ENCODE measurements around the gene RNASEL.
"Not testable (repeated sequence)": the region's sequence is repeated elsewhere in the genome, so short reads cannot be mapped to it uniquely, and the experiment has no call there.

RNASEL gene

GRCh38 chr1:182633031-182633430 is 44.0 kb upstream of the RNASEL start (continued):
- no peak for TF ChIP-seq EGR2 (tag by site-specific recombination; IDR thresholded peaks at IDR 0.05; ENCODE audit: low read depth)
- TF ChIP-seq ZFP69B (tag by site-specific recombination; IDR thresholded peaks at IDR 0.05), result no peak
- no peak for TF ChIP-seq ZNF423 (tag by site-specific recombination; IDR thresholded peaks at IDR 0.05)
- no peak for TF ChIP-seq ZSCAN16 (tag by site-specific recombination; IDR thresholded peaks at IDR 0.05)
- no peak for TF ChIP-seq ZNF48 (tag by site-specific recombination; IDR thresholded peaks at IDR 0.05)
- TF ChIP-seq ZBTB44 (tag by site-specific recombination; IDR thresholded peaks at IDR 0.05), result no peak

- H3K9me3 ChIP-seq (ENCODE audit: control insufficient read depth, insufficient read depth, low read depth, low read length); POLR2A ChIA-PET; H3K36me3 ChIP-seq (ENCODE audit: control insufficient read depth in 2 of 2, insufficient read depth in 1 of 2, low read length in 2 of 2); H3K4me3 ChIP-seq (ENCODE audit: low read depth, low read length); H3K27ac ChIP-seq (ENCODE audit: extremely low read depth, low read depth, low read length); H3K4me1 ChIP-seq (ENCODE audit: control insufficient read depth, insufficient read depth, low read length): not testable (repeated sequence)
- CTCF ChIA-PET, result interaction anchor here (0.6 to 1.1 kb wide), 3 partner anchors 14 to 596 kb away, joined by 3 to 4 read pairs (median 3); no protein-coding TSS in a partner anchor
Measured at GRCh38 chr1:182632441-182632857, 43.4 kb upstream of the RNASEL start.

DNA sequence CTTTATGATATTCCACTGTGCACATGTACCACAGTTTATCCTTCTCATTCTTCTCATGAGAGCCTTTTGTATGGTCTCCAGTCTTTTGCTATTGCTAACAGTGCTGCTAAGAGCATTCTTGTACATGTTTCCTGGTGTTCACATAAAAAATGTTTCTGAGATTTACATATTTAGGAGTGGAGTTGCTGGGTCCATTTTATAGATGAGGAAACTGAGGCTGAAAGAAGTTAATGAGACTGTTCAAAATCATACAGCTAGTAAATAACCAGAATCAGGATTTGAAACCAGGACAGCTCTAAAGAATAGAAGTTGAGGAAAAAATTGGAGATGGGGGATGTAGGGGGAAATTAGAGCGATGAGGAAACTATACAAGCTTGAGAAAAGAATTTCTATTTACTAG is 42.9 kb upstream of the RNASEL start:
- Histone ChIP-seq H3K4me1 (ENCODE audit: control insufficient read depth, insufficient read depth, low read length) (no peaks in the 10 kb centered on the region; the same call in 1 of the 2 replicates), H3K27ac (ENCODE audit: extremely low read depth, low read depth, low read length) (no peak overlapping the region), H3K4me3 (ENCODE audit: low read depth, low read length) (no peak overlapping the region), H3K36me3 (ENCODE audit: control insufficient read depth in 2 of 2, insufficient read depth in 1 of 2, low read length in 2 of 2) (no peaks in the 10 kb centered on the region), H3K9me3 (ENCODE audit: control insufficient read depth, insufficient read depth, low read depth, low read length) (no peaks in the 10 kb centered on the region)
- POLR2A ChIA-PET, result no interaction called here
- TF ChIP-seq ZNF707 (tag by site-specific recombination; IDR thresholded peaks at IDR 0.05) (no peak), ZNF555 (tag by site-specific recombination; conservative IDR thresholded peaks at IDR 0.05) (no peak), ZNF202 (tag by site-specific recombination; IDR thresholded peaks at IDR 0.05; ENCODE audit: borderline replicate concordance) (no peak), ZNF2 (tag by site-specific recombination; IDR thresholded peaks at IDR 0.05) (no peak), ZNF266 (tag by site-specific recombination; IDR thresholded peaks at IDR 0.05; ENCODE audit: low read depth) (no peak), ZNF600 (tag by site-specific recombination; IDR thresholded peaks at IDR 0.05) (no peak)
- CTCF ChIA-PET, result interaction anchor here (0.5 to 1.1 kb wide), 3 partner anchors 11 to 596 kb away, joined by 3 to 4 read pairs (median 3); no protein-coding TSS in a partner anchor

DNA sequence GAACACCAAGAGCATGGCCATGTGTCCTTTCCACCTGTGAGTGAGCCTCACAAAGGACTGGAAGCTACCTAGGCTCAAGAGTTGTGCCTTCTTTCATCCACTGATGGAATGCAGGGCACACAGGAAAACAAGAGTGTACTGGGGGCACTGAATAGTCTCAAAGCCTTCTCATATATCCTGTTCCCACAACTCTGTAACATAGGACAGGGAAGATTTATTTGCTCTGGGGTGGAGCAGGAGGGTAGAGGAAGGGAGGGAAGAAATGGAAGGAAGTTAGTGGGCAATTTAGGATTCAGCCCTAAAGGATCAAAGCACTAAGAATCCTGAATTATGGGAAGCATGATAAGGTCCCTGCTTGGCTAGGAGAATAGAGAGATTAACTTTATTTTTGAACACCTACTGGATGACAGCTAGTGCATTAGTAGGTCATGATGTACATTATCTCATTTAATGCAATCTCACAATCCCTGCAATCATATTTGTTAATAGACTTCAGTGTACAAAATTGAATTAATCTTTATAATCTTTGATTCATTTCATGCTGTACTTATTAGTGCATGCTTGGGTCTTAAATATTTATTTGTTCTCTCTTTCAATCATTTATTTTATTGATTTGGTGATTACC is 42.1 kb upstream of the RNASEL start:
- ChIA-PET POLR2A (no interaction called here), CTCF (interaction anchor here (0.7 kb wide), 1 partner anchor 1600 kb away, joined by 3 read pairs; no protein-coding TSS in a partner anchor)
- H3K27ac ChIP-seq (ENCODE audit: extremely low read depth, low read depth, low read length), result no peak overlapping the region
- no peaks in the 10 kb centered on the region for H3K36me3 ChIP-seq (ENCODE audit: control insufficient read depth in 2 of 2, insufficient read depth in 1 of 2, low read length in 2 of 2)
- H3K4me3 ChIP-seq (ENCODE audit: low read depth, low read length), result no peak overlapping the region
- TF ChIP-seq ZNF404 (tag by site-specific recombination; IDR thresholded peaks at IDR 0.05) (no peak), ZNF664 (tag by site-specific recombination; IDR thresholded peaks at IDR 0.05) (peak; percentile 96), ZNF530 (tag by site-specific recombination; IDR thresholded peaks at IDR 0.05; ENCODE audit: low read depth) (no peak), ZBTB8A (tag by site-specific recombination; IDR thresholded peaks at IDR 0.05) (peak; percentile 16; the same call in 1 of the 2 replicates)
- H3K4me1 ChIP-seq (ENCODE audit: control insufficient read depth, insufficient read depth, low read length), result no peaks in the 10 kb centered on the region; the same call in 1 of the 2 replicates
- no peaks in the 10 kb centered on the region for H3K9me3 ChIP-seq (ENCODE audit: control insufficient read depth, insufficient read depth, low read depth, low read length)

GRCh38 chr1:182630586-182630985 is 41.5 kb upstream of the RNASEL start:
- ChIA-PET CTCF (interaction anchor here (0.7 kb wide), 1 partner anchor 1599 kb away, joined by 3 read pairs; no protein-coding TSS in a partner anchor), POLR2A (no interaction called here)
- Histone ChIP-seq H3K4me1 (ENCODE audit: control insufficient read depth, insufficient read depth, low read length) (peaks cover 4% of the 10 kb centered on the region; the same call in 1 of the 2 replicates), H3K9me3 (ENCODE audit: control insufficient read depth, insufficient read depth, low read depth, low read length) (no peaks in the 10 kb centered on the region), H3K36me3 (ENCODE audit: control insufficient read depth in 2 of 2, insufficient read depth in 1 of 2, low read length in 2 of 2) (no peaks in the 10 kb centered on the region), H3K27ac (ENCODE audit: extremely low read depth, low read depth, low read length) (no peak overlapping the region), H3K4me3 (ENCODE audit: low read depth, low read length) (no peak overlapping the region)
- no peak for TF ChIP-seq ZFP69B (tag by site-specific recombination; IDR thresholded peaks at IDR 0.05)
- TF ChIP-seq, protein P1, sequence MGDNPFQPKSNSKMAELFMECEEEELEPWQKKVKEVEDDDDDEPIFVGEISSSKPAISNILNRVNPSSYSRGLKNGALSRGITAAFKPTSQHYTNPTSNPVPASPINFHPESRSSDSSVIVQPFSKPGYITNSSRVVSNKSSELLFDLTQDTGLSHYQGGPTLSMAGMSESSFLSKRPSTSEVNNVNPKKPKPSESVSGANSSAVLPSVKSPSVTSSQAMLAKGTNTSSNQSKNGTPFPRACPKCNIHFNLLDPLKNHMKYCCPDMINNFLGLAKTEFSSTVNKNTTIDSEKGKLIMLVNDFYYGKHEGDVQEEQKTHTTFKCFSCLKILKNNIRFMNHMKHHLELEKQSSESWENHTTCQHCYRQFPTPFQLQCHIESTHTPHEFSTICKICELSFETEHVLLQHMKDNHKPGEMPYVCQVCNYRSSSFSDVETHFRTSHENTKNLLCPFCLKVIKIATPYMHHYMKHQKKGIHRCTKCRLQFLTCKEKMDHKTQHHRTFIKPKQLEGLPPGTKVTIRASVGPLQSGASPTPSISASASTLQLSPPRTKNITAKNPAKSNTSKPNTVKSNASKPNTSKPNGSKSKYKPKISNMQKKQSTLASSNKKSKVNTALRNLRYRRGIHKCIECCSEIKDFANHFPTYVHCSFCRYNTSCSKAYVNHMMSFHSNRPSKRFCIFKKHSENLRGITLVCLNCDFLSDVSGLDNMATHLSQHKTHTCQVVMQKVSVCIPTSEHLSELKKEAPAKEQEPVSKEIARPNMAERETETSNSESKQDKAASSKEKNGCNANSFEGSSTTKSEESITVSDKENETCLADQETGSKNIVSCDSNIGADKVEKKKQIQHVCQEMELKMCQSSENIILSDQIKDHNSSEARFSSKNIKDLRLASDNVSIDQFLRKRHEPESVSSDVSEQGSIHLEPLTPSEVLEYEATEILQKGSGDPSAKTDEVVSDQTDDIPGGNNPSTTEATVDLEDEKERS (tag by site-specific recombination; IDR thresholded peaks at IDR 0.05), result no peak
- no peak for TF ChIP-seq ZNF837 (tag by site-specific recombination; IDR thresholded peaks at IDR 0.05)
- no peak for TF ChIP-seq ZBTB21 (tag by site-specific recombination; IDR thresholded peaks at IDR 0.05)
- no peak for TF ChIP-seq ZNF514 (tag by site-specific recombination; IDR thresholded peaks at IDR 0.05)
- no peak for TF ChIP-seq ZNF629 (tag by site-specific recombination; IDR thresholded peaks at IDR 0.05)

All from HEK293 (cell line).